Smooth muscle cell (in vitro differentiated cells): ENCODE results near the gene PYDC2. TPM values are rescaled to one million over a fixed set of nuclear protein-coding genes. Genes with fewer than 3 reads are reported as not detected.

Source experiments
- DNase-seq: peaks from one replicate; lab custom pipeline; 2025; ENCODE audit not compliant: unreplicated experiment; lab: John Stamatoyannopoulos, UW
- H2AFZ ChIP-seq: fragments of 200-600 bp; sonication (generic); 2 replicates; pipeline ENCODE4 v1.6.0; 2016; ENCODE audit warnings: antibody characterized with exemption, low read depth, mild to moderate bottlenecking
- H3F3A ChIP-seq: fragments of 200-600 bp; sonication (generic); 2 replicates; pipeline ENCODE4 v1.6.0; 2017; ENCODE audit warnings: antibody characterized with exemption, low read depth
- H3K27ac ChIP-seq: fragments of 200-600 bp; sonication (generic); 2 replicates; pipeline ENCODE4 v1.5.1; 2016; ENCODE audit warnings: low read depth, mild to moderate bottlenecking
- H3K27me3 ChIP-seq: fragments of 200-600 bp; sonication (generic); 2 replicates; pipeline ENCODE4 v1.6.1; 2016; ENCODE audit warnings: low read depth, mild to moderate bottlenecking
- H3K36me3 ChIP-seq: fragments of 200-600 bp; sonication (generic); 2 replicates; pipeline ENCODE4 v1.5.1; 2016; ENCODE audit warnings: low read depth
- H3K4me1 ChIP-seq: fragments of 200-600 bp; sonication (generic); 2 replicates; pipeline ENCODE4 v1.5.1; 2016; ENCODE audit warnings: low read depth
- H3K4me2 ChIP-seq: fragments of 200-600 bp; sonication (generic); 2 replicates; pipeline ENCODE4 v1.6.0; 2016; ENCODE audit warnings: mild to moderate bottlenecking
- H3K4me3 ChIP-seq: fragments of 200-600 bp; sonication (generic); 2 replicates; pipeline ENCODE4 v1.5.1; 2016; ENCODE audit warnings: mild to moderate bottlenecking
- H3K79me2 ChIP-seq: fragments of 200-600 bp; sonication (generic); 2 replicates; pipeline ENCODE4 v1.6.0; 2016; ENCODE audit warnings: low read depth, mild to moderate bottlenecking
- H3K9ac ChIP-seq: fragments of 200-600 bp; sonication (generic); 2 replicates; pipeline ENCODE4 v1.6.0; 2016; ENCODE audit warnings: low read depth
- H3K9me3 ChIP-seq: fragments of 200-600 bp; sonication (generic); replicated peaks from 2 replicates; pipeline ENCODE4 v1.5.1; 2016; ENCODE audit warnings: low read depth
- H4K20me1 ChIP-seq: fragments of 200-600 bp; sonication (generic); 2 replicates; pipeline ENCODE4 v1.6.0; 2016; ENCODE audit warnings: low read depth
- WGBS: methylation state at CpG from one replicate; pipeline ENCODE4 v1.1.7; 2016; ENCODE audit warnings: low lambda C conversion rate; 5-methylcytosine and 5-hydroxymethylcytosine counted together
- polyA plus RNA-seq: library from polyadenylated mRNA; unstranded; fragments of >200 nt; fragmentation: Nextera tagmentation; extraction: Ambion mirVana; gene quantifications from 2 replicates; pipeline ENCODE4 v1.2.1, GENCODE V29; 2016
- total RNA-seq: library from RNA; depleted of rRNA; stranded (reverse); fragments of >200 nt; gene quantifications from 2 replicates; pipeline ENCODE4 v1.2.3, GENCODE V29; 2014
- TF ChIP-seq, protein P1 (sequence below): fragments of 200-600 bp; sonication (generic); IDR thresholded peaks from 2 replicates; pipeline ENCODE4 v1.5.1; 2017; ENCODE audit warnings: borderline replicate concordance, mild to moderate bottlenecking, antibody characterized with exemption; ENCODE audit not compliant: insufficient read depth, poor library complexity, severe bottlenecking

PYDC2 gene
- total and polyA plus RNA-seq, 2 experiments from 2014 or later, result not detected

DNA sequence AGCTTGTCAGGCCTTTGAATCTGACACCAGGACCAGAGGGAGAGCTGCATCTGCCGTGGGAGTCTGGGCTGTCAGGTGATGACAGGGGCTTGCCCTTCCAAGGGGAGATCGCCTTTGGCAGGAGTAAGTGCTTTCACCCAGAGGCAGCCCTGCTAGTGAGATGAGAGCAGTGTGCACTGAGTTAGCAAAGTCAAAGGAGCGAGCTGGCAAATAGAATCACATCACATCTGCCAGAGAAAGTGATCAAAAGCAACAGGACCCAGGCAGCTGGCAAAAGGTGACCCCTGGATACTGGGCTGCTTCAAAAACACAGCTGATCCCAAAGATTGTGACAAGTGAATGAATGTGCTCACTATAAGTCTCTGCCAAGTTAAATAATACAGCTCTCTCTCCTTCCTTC lies 36.1 kb upstream of the PYDC2 start:
- no peak overlapping the region for H3K4me2 ChIP-seq
- no peak overlapping the region for H3K27ac ChIP-seq
- H3K9ac ChIP-seq, result no peak overlapping the region
- no peaks in the 10 kb centered on the region for H3K4me1 ChIP-seq
- no peak overlapping the region for H2AFZ ChIP-seq
- no peaks in the 10 kb centered on the region for H3F3A ChIP-seq
- no peak for DNase-seq
- H3K9me3 ChIP-seq, result no peaks in the 10 kb centered on the region
- H3K27me3 ChIP-seq, result no peaks in the 10 kb centered on the region
- H3K4me3 ChIP-seq, result no peak overlapping the region
- no peaks in the 10 kb centered on the region for H4K20me1 ChIP-seq
- no peaks in the 10 kb centered on the region for H3K79me2 ChIP-seq
- TF ChIP-seq, protein P1, sequence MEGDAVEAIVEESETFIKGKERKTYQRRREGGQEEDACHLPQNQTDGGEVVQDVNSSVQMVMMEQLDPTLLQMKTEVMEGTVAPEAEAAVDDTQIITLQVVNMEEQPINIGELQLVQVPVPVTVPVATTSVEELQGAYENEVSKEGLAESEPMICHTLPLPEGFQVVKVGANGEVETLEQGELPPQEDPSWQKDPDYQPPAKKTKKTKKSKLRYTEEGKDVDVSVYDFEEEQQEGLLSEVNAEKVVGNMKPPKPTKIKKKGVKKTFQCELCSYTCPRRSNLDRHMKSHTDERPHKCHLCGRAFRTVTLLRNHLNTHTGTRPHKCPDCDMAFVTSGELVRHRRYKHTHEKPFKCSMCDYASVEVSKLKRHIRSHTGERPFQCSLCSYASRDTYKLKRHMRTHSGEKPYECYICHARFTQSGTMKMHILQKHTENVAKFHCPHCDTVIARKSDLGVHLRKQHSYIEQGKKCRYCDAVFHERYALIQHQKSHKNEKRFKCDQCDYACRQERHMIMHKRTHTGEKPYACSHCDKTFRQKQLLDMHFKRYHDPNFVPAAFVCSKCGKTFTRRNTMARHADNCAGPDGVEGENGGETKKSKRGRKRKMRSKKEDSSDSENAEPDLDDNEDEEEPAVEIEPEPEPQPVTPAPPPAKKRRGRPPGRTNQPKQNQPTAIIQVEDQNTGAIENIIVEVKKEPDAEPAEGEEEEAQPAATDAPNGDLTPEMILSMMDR, result no peak
- 89% methylated on average over 3 of the region's 3 CpGs for WGBS
- no peaks in the 10 kb centered on the region for H3K36me3 ChIP-seq

DNA sequence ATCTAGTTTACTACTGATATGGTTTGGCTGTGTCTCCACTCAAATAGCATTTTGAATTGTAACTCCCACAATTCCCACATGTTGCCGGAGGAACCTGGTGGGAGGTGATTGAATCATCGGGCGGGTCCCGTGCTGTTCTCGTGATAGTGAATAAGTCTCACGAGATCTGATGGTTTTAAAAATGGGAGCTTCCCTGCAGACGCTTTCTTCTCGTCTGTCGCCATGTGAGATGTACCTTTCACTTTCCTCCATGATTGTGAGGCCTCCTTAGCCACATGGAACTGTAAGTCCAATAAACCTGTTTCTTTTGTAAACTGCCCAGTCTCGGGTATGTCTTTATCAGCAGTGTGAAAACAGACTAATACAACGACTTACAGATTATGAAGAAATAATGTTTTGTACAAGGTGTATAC lies 35.6 kb upstream of the PYDC2 start:
- TF ChIP-seq, protein P1, result no peak
- DNase-seq, result no peak
- Histone ChIP-seq H3K4me1 (no peaks in the 10 kb centered on the region), H4K20me1 (no peaks in the 10 kb centered on the region), H3K79me2 (no peaks in the 10 kb centered on the region), H3K4me2 (no peak overlapping the region), H3F3A (no peaks in the 10 kb centered on the region), H2AFZ (no peak overlapping the region), H3K4me3 (no peak overlapping the region), H3K36me3 (no peaks in the 10 kb centered on the region), H3K27ac (no peak overlapping the region), H3K9ac (no peak overlapping the region), H3K27me3 (no peaks in the 10 kb centered on the region), H3K9me3 (no peaks in the 10 kb centered on the region)
- 93% methylated on average over 11 of the region's 11 CpGs for WGBS

DNA sequence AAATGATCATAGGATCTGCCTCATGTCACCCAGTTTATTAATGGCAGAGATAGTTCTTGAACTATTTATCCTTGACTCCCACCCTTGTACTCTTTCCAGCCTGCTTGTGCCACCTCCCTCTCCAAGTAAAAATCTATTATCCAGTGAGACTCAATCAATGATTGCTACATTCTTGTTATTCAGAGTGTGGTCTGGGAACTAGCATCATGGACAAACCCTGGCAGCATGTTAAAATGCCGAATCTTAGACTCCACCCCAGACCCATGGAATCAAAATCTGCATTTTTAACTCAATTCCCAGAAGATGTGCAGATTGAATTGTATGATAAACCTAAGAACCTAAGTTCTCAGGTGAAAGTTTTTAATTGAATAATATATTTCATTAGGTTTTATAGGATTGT lies 34.7 kb upstream of the PYDC2 start:
- TF ChIP-seq, protein P1, result no peak
- H3K27ac ChIP-seq, result no peak overlapping the region
- H3K9ac ChIP-seq, result no peak overlapping the region
- no peaks in the 10 kb centered on the region for H3K4me1 ChIP-seq
- H3K4me3 ChIP-seq, result no peak overlapping the region
- 90% methylated on average over 1 of the region's 1 CpG for WGBS
- no peak overlapping the region for H2AFZ ChIP-seq
- no peak overlapping the region for H3K4me2 ChIP-seq
- H3K9me3 ChIP-seq, result no peaks in the 10 kb centered on the region
- no peaks in the 10 kb centered on the region for H3K36me3 ChIP-seq
- H3F3A ChIP-seq, result no peaks in the 10 kb centered on the region
- DNase-seq, result no peak
- no peaks in the 10 kb centered on the region for H3K79me2 ChIP-seq
- no peaks in the 10 kb centered on the region for H4K20me1 ChIP-seq
- no peaks in the 10 kb centered on the region for H3K27me3 ChIP-seq

DNA sequence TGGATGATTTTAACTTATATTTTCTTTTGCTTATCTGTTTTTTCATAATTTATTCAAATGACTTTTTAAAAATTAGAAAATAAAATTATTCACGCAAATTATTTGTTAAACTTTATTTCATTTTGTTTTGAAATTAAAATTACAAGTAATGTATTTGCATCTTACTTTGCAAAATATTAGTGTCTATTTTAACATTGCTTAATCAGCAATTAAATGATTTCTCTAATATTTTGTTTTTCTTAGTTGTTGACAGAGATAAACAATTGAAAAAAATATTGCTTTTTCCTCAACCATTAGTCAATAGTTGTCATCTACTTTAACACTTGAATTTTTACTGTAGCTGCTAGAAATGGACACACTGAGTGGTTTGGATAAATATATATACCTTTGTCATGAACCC lies 32.8 kb upstream of the PYDC2 start:
- H3K36me3 ChIP-seq, result no peaks in the 10 kb centered on the region
- WGBS, result 95% methylated on average over 1 of the region's 1 CpG

More for the DNA sequence above, 32.8 kb upstream of the PYDC2 start:
- Histone ChIP-seq H3K4me3 (no peak overlapping the region), H3K4me1 (no peaks in the 10 kb centered on the region), H3K4me2 (no peak overlapping the region), H3K27ac (no peak overlapping the region), H3K9me3 (no peaks in the 10 kb centered on the region), H2AFZ (no peak overlapping the region), H3K9ac (no peak overlapping the region), H3K27me3 (no peaks in the 10 kb centered on the region), H3K79me2 (no peaks in the 10 kb centered on the region), H4K20me1 (no peaks in the 10 kb centered on the region), H3F3A (no peaks in the 10 kb centered on the region)
- no peak for DNase-seq
- TF ChIP-seq, protein P1, result no peak
